HG03571 (cell line): ENCODE measurements around the gene BLOC1S4.

Experiments used
- ATAC-seq: cut with Tn5 transposase; IDR thresholded peaks from one replicate; pipeline ENCODE4 v1.9.1; 2021; ENCODE audit not compliant: unreplicated experiment

The BLOC1S4 gene

GRCh38 chr4:6761649-6762615 is 46.0 kb downstream of the BLOC1S4 start:
- no peak for ATAC-seq

- no peak for ATAC-seq
Observed at GRCh38 chr4:6763330-6763851, 47.4 kb downstream of the BLOC1S4 start.

- ATAC-seq, result no peak
Observed at GRCh38 chr4:6764976-6765620, 49.1 kb downstream of the BLOC1S4 start.

GRCh38 chr4:6765703-6766102 is 49.7 kb downstream of the BLOC1S4 start:
- ATAC-seq, result no peak
